AG04450 (cell line): Measurements from ENCODE around the gene OLFML2B. TPM values are rescaled to one million over a fixed set of nuclear protein-coding genes. Genes with fewer than 3 reads are reported as not detected.
"Not testable (repeated sequence)": the region's sequence is repeated elsewhere in the genome, so short reads cannot be mapped to it uniquely, and the experiment has no call there.

Experiments used
- CTCF ChIA-PET: fragments of 300-600, 350-600 bp; formaldehyde crosslinking; extraction: SDS; loops from one replicate; lab custom pipeline; 2022; ENCODE audit warnings: antibody characterized with exemption, inconsistent platforms; lab: Charles Lee
- POLR2A ChIA-PET: fragments of 350-600 bp; formaldehyde crosslinking; extraction: SDS; loops from one replicate; lab custom pipeline; 2021; ENCODE audit warnings: antibody characterized with exemption, inconsistent platforms; lab: Yijun Ruan, JAX
- DNase-seq: peaks from one replicate; pipeline ENCODE4 v3.0.0-alpha.2; 2011; ENCODE audit warnings: low read depth, low spot score
- H3K27ac ChIP-seq: one replicate; pipeline ENCODE4 v1.5.1; 2012; ENCODE audit warnings: low read depth, low read length, control low read depth
- H3K27me3 ChIP-seq: one replicate; pipeline ENCODE4 v1.6.0; 2012; ENCODE audit warnings: low read length; ENCODE audit not compliant: control insufficient read depth, insufficient read depth
- H3K4me3 ChIP-seq: 2 replicates; pipeline ENCODE4 v1.5.1; 2011; ENCODE audit warnings: mild to moderate bottlenecking, low read depth, low read length, control low read depth
- H3K9me3 ChIP-seq: 2 replicates; pipeline ENCODE4 v1.5.1; 2012; ENCODE audit warnings: low read length; ENCODE audit not compliant: control insufficient read depth, insufficient read depth
- polyA plus RNA-seq: library from polyadenylated mRNA; depleted of rRNA; stranded (reverse); fragments of >200 nt; gene quantifications from 2 replicates; pipeline ENCODE4 v1.2.3, GENCODE V29; 2011
- TF ChIP-seq, protein P1 (sequence below): IDR thresholded peaks from 2 replicates; pipeline ENCODE4 v1.5.1; 2011; ENCODE audit warnings: low read depth, low read length, control low read depth, inconsistent platforms

OLFML2B gene
- polyA plus RNA-seq, 1 experiment, result 0.68 TPM

DNA sequence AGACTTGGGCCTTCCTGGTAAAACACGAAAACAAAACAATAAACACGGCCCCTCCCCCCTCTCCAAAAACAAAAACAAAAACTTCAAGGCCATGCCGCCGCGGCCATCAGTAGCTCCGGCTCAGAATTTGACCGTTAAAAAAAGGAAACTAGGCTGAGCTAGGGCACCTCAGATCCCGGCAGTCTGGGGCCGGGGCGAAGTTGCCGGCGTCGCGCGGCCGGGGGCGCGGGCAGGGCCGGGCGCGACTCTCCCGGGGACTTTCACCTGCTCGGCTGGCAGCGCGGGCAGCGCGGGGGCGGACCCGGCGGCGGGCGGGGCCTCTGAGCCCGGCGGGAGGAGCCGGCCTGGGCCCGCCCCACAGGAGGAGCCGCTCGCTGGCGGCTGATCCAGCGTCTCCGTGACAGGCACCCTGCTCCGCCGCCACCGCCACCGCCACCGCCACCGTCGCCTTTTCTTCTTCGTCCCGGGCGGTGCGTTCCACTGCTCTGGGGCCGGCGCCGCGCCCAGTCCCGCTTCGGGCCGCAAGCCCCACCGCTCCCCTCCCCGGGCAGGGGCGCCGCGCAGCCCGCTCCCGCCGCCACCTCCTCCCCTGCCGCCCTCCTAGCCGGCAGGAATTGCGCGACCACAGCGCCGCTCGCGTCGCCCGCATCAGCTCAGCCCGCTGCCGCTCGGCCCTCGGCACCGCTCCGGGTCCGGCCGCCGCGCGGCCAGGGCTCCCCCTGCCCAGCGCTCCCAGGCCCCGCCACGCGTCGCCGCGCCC lies 45.8 kb upstream of the OLFML2B start, which contains the start of gene NOS1AP:
TSS of gene NOS1AP (plus strand) at position 358 of the 760 bp plus-strand sequence. CDS start 487 bp downstream, outside the sequence.
- ChIA-PET POLR2A (interaction anchor here (0.6 kb wide), 1 partner anchor 431 kb away, joined by 3 read pairs; no protein-coding TSS in a partner anchor), CTCF (interaction anchor here (1.5 to 1.7 kb wide), 2 partner anchors 13 to 277 kb away, joined by 4 to 8 read pairs; no protein-coding TSS in a partner anchor)
- DNase-seq, result no peak
- H3K4me3 ChIP-seq, result peak within 1 kb of the TSS; percentile 59
- TF ChIP-seq, protein P1, sequence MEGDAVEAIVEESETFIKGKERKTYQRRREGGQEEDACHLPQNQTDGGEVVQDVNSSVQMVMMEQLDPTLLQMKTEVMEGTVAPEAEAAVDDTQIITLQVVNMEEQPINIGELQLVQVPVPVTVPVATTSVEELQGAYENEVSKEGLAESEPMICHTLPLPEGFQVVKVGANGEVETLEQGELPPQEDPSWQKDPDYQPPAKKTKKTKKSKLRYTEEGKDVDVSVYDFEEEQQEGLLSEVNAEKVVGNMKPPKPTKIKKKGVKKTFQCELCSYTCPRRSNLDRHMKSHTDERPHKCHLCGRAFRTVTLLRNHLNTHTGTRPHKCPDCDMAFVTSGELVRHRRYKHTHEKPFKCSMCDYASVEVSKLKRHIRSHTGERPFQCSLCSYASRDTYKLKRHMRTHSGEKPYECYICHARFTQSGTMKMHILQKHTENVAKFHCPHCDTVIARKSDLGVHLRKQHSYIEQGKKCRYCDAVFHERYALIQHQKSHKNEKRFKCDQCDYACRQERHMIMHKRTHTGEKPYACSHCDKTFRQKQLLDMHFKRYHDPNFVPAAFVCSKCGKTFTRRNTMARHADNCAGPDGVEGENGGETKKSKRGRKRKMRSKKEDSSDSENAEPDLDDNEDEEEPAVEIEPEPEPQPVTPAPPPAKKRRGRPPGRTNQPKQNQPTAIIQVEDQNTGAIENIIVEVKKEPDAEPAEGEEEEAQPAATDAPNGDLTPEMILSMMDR, result no peak
- H3K27ac ChIP-seq, result no peak within 1 kb of the TSS
- H3K9me3 ChIP-seq, result no peaks in the 10 kb centered on the region
- peaks cover 40% of the 10 kb centered on the region for H3K27me3 ChIP-seq

DNA sequence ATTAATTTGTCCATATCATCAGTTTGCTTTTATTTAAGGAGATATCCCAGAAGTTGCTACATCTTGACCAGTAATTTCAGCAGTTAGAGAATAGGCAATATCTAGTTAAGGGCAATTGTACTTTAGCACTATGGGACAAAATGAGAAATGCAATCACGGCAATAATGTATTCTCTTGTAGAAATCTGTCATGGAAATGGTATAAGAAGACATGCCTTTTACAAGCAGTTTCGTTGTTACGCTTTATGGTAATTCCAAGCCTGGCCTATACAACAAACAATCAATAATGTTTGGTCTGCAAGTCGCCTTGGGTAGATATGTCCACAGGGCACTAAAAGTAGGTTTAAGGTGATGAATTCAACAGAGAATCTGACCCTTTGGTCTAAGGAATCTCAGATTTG lies 44.6 kb upstream of the OLFML2B start:
- POLR2A ChIA-PET, result no interaction called here
- TF ChIP-seq, protein P1, result no peak
- Histone ChIP-seq H3K9me3 (no peaks in the 10 kb centered on the region), H3K27ac (no peak overlapping the region), H3K27me3 (peaks cover 40% of the 10 kb centered on the region), H3K4me3 (no peak overlapping the region)
- CTCF ChIA-PET, result interaction anchor here (0.6 to 1.7 kb wide), 2 partner anchors 12 to 13 kb away, joined by 4 to 8 read pairs; no protein-coding TSS in a partner anchor
- DNase-seq, result no peak

DNA sequence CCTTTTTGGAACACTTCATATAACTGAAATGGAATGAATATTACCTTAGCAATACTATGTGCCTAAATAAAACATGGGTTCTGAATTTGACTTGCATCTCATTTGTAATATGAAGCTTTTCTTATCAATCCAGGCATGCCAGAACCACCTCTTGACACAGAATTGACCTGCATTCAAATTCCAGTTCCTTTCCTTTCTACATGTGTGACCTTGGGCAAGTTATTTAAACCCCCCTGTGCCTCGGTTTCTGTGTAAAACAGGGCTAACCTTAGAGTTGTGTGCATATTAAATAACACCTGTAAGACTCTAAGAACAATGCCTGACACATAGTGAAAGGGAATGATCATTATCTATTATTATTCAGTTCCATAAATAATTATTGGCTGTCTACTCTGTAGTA lies 43.8 kb upstream of the OLFML2B start:
- ChIA-PET POLR2A (no interaction called here), CTCF (interaction anchor here (1.0 kb wide), 2 partner anchors 275 to 324 kb away, joined by 3 to 4 read pairs; no protein-coding TSS in a partner anchor)
- no peak for DNase-seq
- Histone ChIP-seq H3K27ac (no peak overlapping the region), H3K27me3 (peaks cover 37% of the 10 kb centered on the region), H3K9me3 (no peaks in the 10 kb centered on the region), H3K4me3 (no peak overlapping the region)
- TF ChIP-seq, protein P1, result no peak

DNA sequence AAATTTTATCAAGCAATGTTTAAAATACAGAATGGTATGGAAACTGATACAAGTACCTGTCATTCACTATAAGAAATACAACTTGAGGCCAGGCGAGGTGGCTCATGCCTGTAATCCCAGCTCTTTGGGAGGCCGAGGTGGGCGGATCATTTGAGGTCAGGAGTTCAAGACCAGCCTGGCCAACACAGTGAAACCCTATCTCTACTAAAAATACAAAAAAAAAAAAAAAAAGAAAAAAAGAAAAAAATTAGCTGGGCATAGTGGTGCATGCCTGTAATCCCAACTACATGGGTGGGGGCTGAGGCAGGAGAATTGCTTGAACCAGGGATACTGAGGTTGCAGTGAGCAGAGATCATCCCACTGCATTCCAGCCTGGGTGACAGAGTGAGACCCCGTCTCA lies 43.2 kb upstream of the OLFML2B start:
- H3K4me3 ChIP-seq, H3K27ac ChIP-seq, H3K9me3 ChIP-seq, DNase-seq: not testable (repeated sequence)
- ChIA-PET CTCF (interaction anchor here (0.6 to 1.0 kb wide), 3 partner anchors 275 to 352 kb away, joined by 3 to 4 read pairs (median 3); no protein-coding TSS in a partner anchor), POLR2A (interaction anchor here (0.7 kb wide), 1 partner anchor 67 kb away, joined by 4 read pairs; no protein-coding TSS in a partner anchor)
- peaks cover 32% of the 10 kb centered on the region for H3K27me3 ChIP-seq

DNA sequence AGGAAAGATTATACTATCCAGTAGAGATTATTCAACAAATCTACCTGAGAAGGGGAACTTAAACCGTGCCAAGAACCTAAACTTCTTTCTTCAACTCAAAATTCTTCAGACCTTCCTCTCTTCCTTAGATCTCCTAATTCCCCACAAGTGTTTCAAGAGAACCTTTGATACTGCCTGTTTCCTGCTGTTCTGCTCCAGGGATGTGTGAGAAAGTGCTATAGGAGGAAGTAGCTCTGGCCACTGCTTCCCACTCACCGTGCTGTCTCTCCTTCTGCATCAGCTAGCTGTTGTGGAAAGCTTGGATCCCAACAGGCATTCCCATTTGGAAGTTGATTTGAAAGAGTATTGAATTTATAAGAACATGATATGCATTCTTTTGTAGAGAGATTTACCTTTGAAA lies 41.3 kb upstream of the OLFML2B start:
- Histone ChIP-seq H3K9me3 (no peaks in the 10 kb centered on the region), H3K27me3 (peaks cover 21% of the 10 kb centered on the region), H3K4me3 (no peak overlapping the region), H3K27ac (no peak overlapping the region)
- POLR2A ChIA-PET, result no interaction called here
- CTCF ChIA-PET, result interaction anchor here (2.2 kb wide), 1 partner anchor 212 kb away, joined by 7 read pairs; no protein-coding TSS in a partner anchor
- no peak for DNase-seq
- TF ChIP-seq, protein P1, result no peak
